HepG2 (cell line): ENCODE results near the gene TUBGCP6.

ENCODE experiments used
- ATAD3A ChIP-seq: sonication (generic); formaldehyde crosslinking; IDR thresholded peaks from 2 replicates; pipeline ENCODE4 v1.4.0; 2020; ENCODE audit warnings: missing genetic modification reagents
- CTCF ChIP-seq: sonication (generic); formaldehyde crosslinking; IDR thresholded peaks from 2 replicates; pipeline ENCODE4 v1.5.0; 2020; ENCODE audit warnings: mild to moderate bottlenecking, missing genetic modification reagents, moderate library complexity
- FOXO1 ChIP-seq: sonication (generic); formaldehyde crosslinking; IDR thresholded peaks from 2 replicates; pipeline ENCODE4 v1.4.0; 2020; ENCODE audit warnings: missing genetic modification reagents
- GABPA ChIP-seq, 2 experiments: IDR thresholded peaks; 2 replicates each; pipeline ENCODE4 v1.6.1; 2011 to 2016; ENCODE audit warnings: low read depth in 2 of 2, low read length in 1 of 2, missing biosample characterization in 1 of 2, missing genetic modification characterization in 1 of 2
- PHB2 ChIP-seq: fragments of 450-650 bp; IDR thresholded peaks from 2 replicates; pipeline ENCODE4 v1.6.1; 2018; ENCODE audit not compliant: partially characterized antibody
- SETDB1 ChIP-seq: sonication (generic); formaldehyde crosslinking; IDR thresholded peaks from 2 replicates; pipeline ENCODE4 v1.5.1; 2020; ENCODE audit warnings: missing genetic modification reagents, mild to moderate bottlenecking, borderline replicate concordance
- THAP7 ChIP-seq: sonication (generic); formaldehyde crosslinking; IDR thresholded peaks from 2 replicates; pipeline ENCODE4 v1.8.1; 2023; ENCODE audit warnings: mild to moderate bottlenecking, missing genetic modification reagents
- ZNF383 ChIP-seq: sonication (generic); formaldehyde crosslinking; IDR thresholded peaks from 2 replicates; pipeline ENCODE4 v1.4.0; 2020; ENCODE audit warnings: missing genetic modification reagents, mild to moderate bottlenecking, borderline replicate concordance
- ZNF768 ChIP-seq: sonication (generic); formaldehyde crosslinking; IDR thresholded peaks from 2 replicates; pipeline ENCODE4 v1.4.0; 2020; ENCODE audit warnings: missing genetic modification reagents

GRCh38 chr22:50196256-50196655, 48.6 kb downstream of the TUBGCP6 start:
- TF ChIP-seq PHB2 = no peak
- no peak for TF ChIP-seq CTCF (CRISPR knock-in tag)
- no peak for TF ChIP-seq SETDB1 (CRISPR knock-in tag)
- TF ChIP-seq FOXO1 (CRISPR knock-in tag) = no peak
- TF ChIP-seq ZNF383 (CRISPR knock-in tag) = no peak
- TF ChIP-seq ATAD3A (CRISPR knock-in tag) = no peak
- TF ChIP-seq THAP7 (CRISPR knock-in tag) = no peak
- no peak for TF ChIP-seq GABPA (IDR thresholded peaks at IDR 0.05; ENCODE audit: low read depth, low read length)
- TF ChIP-seq GABPA (CRISPR knock-in tag; IDR thresholded peaks at IDR 0.05; ENCODE audit: low read depth) = no peak
- no peak for TF ChIP-seq ZNF768 (CRISPR knock-in tag)
